Osteocyte (in vitro differentiated cells): Measurements from ENCODE around the gene THNSL1. TPM values are rescaled to one million over a fixed set of nuclear protein-coding genes. Genes with fewer than 3 reads are reported as not detected.

Experiments
- DNase-seq: peaks from one replicate; pipeline ENCODE4 v3.0.0; 2021; ENCODE audit warnings: mixed read lengths; ENCODE audit not compliant: unreplicated experiment; ENCODE audit errors: extremely low spot score
- H3K27ac Mint-ChIP-seq: one replicate; pipeline ENCODE4 v1.8.0; 2021; ENCODE audit warnings: mild to moderate bottlenecking, mixed read lengths; ENCODE audit not compliant: unreplicated experiment
- H3K27me3 Mint-ChIP-seq: one replicate; pipeline ENCODE4 v1.8.0; 2021; ENCODE audit warnings: mixed read lengths; ENCODE audit not compliant: unreplicated experiment
- H3K36me3 Mint-ChIP-seq: one replicate; pipeline ENCODE4 v1.8.0; 2021; ENCODE audit warnings: mixed read lengths; ENCODE audit not compliant: unreplicated experiment
- H3K4me1 Mint-ChIP-seq: one replicate; pipeline ENCODE4 v1.8.0; 2021; ENCODE audit warnings: mixed read lengths; ENCODE audit not compliant: unreplicated experiment
- H3K4me3 Mint-ChIP-seq: one replicate; pipeline ENCODE4 v1.8.0; 2021; ENCODE audit warnings: mild to moderate bottlenecking, moderate library complexity, mixed read lengths; ENCODE audit not compliant: unreplicated experiment
- H3K9me3 Mint-ChIP-seq: one replicate; pipeline ENCODE4 v1.8.0; 2021; ENCODE audit warnings: mixed read lengths; ENCODE audit not compliant: unreplicated experiment
- total RNA-seq: library from RNA; stranded (reverse); gene quantifications from 2 replicates; pipeline ENCODE4 v1.2.1, GENCODE V29; 2021
- TF ChIP-seq, protein P1 (sequence below): fragments of 200-600 bp; sonication (generic); IDR thresholded peaks from 2 replicates; pipeline ENCODE4 v1.5.0; 2021; ENCODE audit warnings: antibody characterized with exemption, mild to moderate bottlenecking, moderate library complexity

Gene THNSL1
- total RNA-seq, 1 donor from 2014 or later, result 5.0 TPM

DNA sequence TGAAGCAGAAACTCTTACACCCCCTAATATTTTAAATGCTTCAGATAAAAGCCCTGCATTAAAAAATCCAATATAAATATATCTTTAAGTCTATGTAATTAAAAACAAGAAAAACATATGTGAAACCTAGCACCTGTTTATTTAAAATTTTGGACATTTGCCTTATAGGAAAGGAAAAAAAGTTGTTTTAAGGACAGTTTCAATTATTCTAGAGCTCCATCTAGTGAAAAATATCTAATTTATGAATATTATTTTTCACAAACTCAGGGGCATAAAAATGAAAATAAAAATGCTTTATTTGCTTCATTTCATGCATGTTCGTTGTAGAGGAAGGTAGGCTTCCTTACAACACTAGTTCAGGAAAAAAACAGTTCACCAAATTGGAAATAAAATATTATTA, 26.5 kb upstream of the THNSL1 start:
- no peaks in the 10 kb centered on the region for H3K9me3 Mint-ChIP-seq
- no peak for DNase-seq
- no peaks in the 10 kb centered on the region for H3K27me3 Mint-ChIP-seq
- peaks cover 6% of the 10 kb centered on the region for H3K4me1 Mint-ChIP-seq
- no peaks in the 10 kb centered on the region for H3K36me3 Mint-ChIP-seq
- TF ChIP-seq, protein P1, sequence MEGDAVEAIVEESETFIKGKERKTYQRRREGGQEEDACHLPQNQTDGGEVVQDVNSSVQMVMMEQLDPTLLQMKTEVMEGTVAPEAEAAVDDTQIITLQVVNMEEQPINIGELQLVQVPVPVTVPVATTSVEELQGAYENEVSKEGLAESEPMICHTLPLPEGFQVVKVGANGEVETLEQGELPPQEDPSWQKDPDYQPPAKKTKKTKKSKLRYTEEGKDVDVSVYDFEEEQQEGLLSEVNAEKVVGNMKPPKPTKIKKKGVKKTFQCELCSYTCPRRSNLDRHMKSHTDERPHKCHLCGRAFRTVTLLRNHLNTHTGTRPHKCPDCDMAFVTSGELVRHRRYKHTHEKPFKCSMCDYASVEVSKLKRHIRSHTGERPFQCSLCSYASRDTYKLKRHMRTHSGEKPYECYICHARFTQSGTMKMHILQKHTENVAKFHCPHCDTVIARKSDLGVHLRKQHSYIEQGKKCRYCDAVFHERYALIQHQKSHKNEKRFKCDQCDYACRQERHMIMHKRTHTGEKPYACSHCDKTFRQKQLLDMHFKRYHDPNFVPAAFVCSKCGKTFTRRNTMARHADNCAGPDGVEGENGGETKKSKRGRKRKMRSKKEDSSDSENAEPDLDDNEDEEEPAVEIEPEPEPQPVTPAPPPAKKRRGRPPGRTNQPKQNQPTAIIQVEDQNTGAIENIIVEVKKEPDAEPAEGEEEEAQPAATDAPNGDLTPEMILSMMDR, result peak; percentile 61
- H3K4me3 Mint-ChIP-seq, result no peak overlapping the region
- no peak overlapping the region for H3K27ac Mint-ChIP-seq

DNA sequence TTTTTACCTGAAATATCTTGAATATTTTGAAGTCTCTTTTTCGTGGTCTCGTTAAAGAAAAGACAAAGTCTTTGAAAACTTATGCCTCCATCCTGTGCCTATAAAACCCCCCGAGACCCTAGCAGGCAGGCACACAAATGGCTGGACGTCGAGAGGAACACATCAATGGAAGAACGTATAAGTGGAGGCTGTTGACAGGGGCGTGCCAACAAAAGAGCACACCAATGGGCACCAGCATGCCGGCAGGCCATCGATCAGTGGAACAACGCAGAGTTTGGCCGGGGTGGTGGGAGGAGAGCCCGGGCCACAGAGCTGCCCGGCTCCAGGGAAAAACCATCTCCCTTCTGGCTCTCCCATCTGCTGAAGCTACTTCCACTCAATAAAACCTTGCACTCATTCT, 25.1 kb upstream of the THNSL1 start:
- no peak overlapping the region for H3K4me3 Mint-ChIP-seq
- no peaks in the 10 kb centered on the region for H3K9me3 Mint-ChIP-seq
- H3K27ac Mint-ChIP-seq, result no peak overlapping the region
- no peak for DNase-seq
- H3K36me3 Mint-ChIP-seq, result no peaks in the 10 kb centered on the region
- TF ChIP-seq, protein P1, result no peak
- H3K4me1 Mint-ChIP-seq, result peaks cover 6% of the 10 kb centered on the region
- no peaks in the 10 kb centered on the region for H3K27me3 Mint-ChIP-seq

DNA sequence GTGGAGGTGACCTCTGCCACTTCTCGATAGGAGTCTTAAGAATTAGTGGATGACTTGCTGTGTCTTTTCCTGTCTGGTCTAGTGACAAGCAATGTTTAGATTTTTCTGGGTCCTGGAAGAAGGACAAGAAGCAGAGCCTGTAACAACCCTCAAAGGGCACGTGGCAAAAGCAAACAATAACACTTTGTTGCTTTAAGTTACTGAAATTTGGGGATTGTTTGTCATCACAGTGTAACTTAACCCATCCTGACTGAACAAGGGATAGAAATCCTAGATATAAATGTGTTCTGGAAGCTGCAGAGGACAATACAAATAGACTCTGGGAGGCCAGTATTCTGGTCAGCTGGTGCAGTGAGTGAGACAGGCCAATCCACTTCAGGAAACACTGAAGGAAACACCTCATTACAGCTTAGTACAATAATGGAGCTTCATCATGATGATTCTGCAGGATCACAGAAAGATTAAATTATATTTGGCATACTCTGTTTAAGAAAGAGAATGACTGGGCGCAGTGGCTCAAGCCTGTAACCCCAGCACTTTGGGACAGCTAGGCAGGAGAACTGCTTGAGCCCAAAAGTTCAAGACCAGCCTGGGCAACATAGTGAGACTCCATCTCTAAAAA, 23.8 kb upstream of the THNSL1 start:
- DNase-seq, result no peak
- no peaks in the 10 kb centered on the region for H3K27me3 Mint-ChIP-seq
- no peak overlapping the region for H3K27ac Mint-ChIP-seq
- TF ChIP-seq, protein P1, result no peak
- no peaks in the 10 kb centered on the region for H3K9me3 Mint-ChIP-seq
- H3K4me3 Mint-ChIP-seq, result no peak overlapping the region
- H3K36me3 Mint-ChIP-seq, result no peaks in the 10 kb centered on the region
- peaks cover 4% of the 10 kb centered on the region for H3K4me1 Mint-ChIP-seq

DNA sequence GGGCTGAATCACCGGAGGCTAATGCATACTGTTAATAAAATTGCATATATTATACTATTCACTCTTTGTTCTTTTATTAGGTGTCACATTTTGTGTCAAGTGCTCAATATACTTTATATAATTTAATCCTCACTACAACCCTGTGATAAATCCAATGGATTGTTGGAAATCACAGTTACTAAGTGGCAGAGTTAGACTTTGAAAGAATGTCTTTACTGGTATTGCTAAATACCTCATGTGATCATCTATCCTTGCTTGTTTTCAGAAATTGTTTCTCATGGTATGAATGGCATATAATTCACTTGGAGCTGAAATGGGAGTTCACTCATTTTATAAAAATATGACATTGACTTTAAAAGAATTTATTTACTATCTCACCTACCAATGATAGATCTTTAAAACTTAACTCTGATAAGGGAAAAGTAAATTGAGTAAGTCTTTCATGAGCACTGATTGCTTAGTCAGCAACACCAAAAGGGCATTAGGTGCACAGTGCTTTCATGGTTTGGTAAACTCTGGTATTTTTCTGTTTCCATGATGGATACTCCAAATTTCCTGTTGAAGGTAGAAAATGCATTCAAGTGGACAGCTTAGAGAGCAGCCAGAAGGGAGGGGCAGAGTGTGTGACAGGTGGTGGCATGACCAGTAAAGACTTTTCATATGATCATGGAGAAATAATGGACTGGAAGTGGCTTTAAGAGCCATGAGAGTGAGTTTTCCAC, 23.0 kb upstream of the THNSL1 start:
- Mint-ChIP-seq H3K27ac (no peak overlapping the region), H3K4me1 (peaks cover 4% of the 10 kb centered on the region), H3K4me3 (no peak overlapping the region), H3K9me3 (no peaks in the 10 kb centered on the region), H3K27me3 (peaks cover 2% of the 10 kb centered on the region), H3K36me3 (no peaks in the 10 kb centered on the region)
- DNase-seq, result no peak
- TF ChIP-seq, protein P1, result no peak

DNA sequence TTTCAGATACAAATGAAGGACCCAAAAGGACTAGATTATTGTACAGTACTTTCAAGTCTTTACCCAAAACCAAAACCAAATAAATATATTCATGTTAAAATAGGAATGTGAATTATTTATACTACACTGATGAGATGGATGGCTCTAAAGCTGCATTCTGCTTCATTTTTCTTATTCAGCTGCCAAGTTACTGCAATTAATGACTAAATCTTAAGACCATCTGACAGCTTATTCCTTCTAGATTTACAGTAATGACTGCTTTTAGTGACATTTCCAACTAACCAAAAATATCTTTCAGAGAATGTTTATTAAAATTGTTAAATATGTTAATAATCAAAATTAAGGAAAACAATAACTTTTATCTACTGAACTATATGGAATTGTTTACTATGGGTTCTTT, 21.3 kb upstream of the THNSL1 start:
- Mint-ChIP-seq H3K9me3 (peaks cover 5% of the 10 kb centered on the region), H3K27ac (no peak overlapping the region), H3K27me3 (peaks cover 7% of the 10 kb centered on the region), H3K4me3 (no peak overlapping the region), H3K36me3 (peaks cover 3% of the 10 kb centered on the region), H3K4me1 (peaks cover 4% of the 10 kb centered on the region)
- TF ChIP-seq, protein P1, result no peak
- no peak for DNase-seq
